Neural cell (in vitro differentiated cells): ENCODE results near the gene BABAM2.

Experiments used
- EP300 ChIP-seq: fragments of 450-650 bp; conservative IDR thresholded peaks from 2 replicates; pipeline ENCODE4 v1.6.1; 2014; ENCODE audit warnings: antibody characterized with exemption, mild to moderate bottlenecking, moderate library complexity; ENCODE audit not compliant: poor library complexity, severe bottlenecking
- EZH2 ChIP-seq: fragments of 200-600, 300-800 bp; shearing (Covaris generic), sonication (generic); IDR thresholded peaks from 2 replicates; pipeline ENCODE4 v1.6.1; 2014; ENCODE audit warnings: antibody characterized with exemption, low read length, borderline replicate concordance, mild to moderate bottlenecking; ENCODE audit not compliant: insufficient read depth, poor library complexity, severe bottlenecking
- MXI1 ChIP-seq: fragments of 450-650 bp; conservative IDR thresholded peaks from 2 replicates; pipeline ENCODE4 v1.6.1; 2014; ENCODE audit warnings: antibody characterized with exemption, mild to moderate bottlenecking; ENCODE audit not compliant: poor library complexity, severe bottlenecking
- POLR2AphosphoS5 ChIP-seq: IDR thresholded peaks from 2 replicates; pipeline ENCODE4 v1.6.1; 2012
- REST ChIP-seq: IDR thresholded peaks from 2 replicates; pipeline ENCODE4 v1.6.1; 2012; ENCODE audit warnings: borderline replicate concordance
- TAF1 ChIP-seq: IDR thresholded peaks from 2 replicates; pipeline ENCODE4 v1.6.1; 2012; ENCODE audit warnings: low read depth
- TF ChIP-seq, protein P1 (sequence below): fragments of 450-650 bp; IDR thresholded peaks from 2 replicates; pipeline ENCODE4 v1.5.1; 2014; ENCODE audit warnings: antibody characterized with exemption, mild to moderate bottlenecking, moderate library complexity; ENCODE audit not compliant: poor library complexity, severe bottlenecking

DNA sequence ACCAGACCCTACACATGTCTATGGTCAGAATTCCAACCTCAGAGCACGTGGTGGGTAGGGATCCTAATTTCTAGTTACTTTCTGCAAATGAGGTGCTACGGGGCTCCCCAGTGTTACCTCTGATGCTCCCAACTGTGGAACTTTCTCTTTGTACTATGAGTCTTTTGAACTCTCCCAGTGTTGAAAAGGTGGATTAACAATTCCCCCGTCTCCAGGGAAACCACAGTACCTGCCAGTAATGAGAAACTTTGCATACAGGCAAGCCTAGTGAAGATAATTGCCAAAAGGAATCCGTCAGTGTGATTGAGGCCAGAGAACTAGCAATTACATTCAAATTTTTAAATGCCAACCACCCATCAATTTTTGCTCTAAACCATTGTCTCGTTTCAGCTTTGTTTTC, 373.2 kb downstream of the BABAM2 start:
- TF ChIP-seq, protein P1, sequence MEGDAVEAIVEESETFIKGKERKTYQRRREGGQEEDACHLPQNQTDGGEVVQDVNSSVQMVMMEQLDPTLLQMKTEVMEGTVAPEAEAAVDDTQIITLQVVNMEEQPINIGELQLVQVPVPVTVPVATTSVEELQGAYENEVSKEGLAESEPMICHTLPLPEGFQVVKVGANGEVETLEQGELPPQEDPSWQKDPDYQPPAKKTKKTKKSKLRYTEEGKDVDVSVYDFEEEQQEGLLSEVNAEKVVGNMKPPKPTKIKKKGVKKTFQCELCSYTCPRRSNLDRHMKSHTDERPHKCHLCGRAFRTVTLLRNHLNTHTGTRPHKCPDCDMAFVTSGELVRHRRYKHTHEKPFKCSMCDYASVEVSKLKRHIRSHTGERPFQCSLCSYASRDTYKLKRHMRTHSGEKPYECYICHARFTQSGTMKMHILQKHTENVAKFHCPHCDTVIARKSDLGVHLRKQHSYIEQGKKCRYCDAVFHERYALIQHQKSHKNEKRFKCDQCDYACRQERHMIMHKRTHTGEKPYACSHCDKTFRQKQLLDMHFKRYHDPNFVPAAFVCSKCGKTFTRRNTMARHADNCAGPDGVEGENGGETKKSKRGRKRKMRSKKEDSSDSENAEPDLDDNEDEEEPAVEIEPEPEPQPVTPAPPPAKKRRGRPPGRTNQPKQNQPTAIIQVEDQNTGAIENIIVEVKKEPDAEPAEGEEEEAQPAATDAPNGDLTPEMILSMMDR: no peak
- TF ChIP-seq REST (no peak), POLR2AphosphoS5 (no peak), MXI1 (no peak), TAF1 (no peak), EZH2 (no peak), EP300 (peak; percentile 32)
